CD14-positive monocyte (primary cell): ENCODE results near the gene MAP3K10. TPM values are rescaled to one million over a fixed set of nuclear protein-coding genes. Genes with fewer than 3 reads are reported as not detected.

Experiments
- DNase-seq, 3 donors: peaks; one replicate each; pipeline ENCODE4 v3.0.0-alpha.2; 2011 to 2022
- H2AFZ ChIP-seq: 2 replicates; pipeline ENCODE4 v1.6.0; 2012; ENCODE audit warnings: mild to moderate bottlenecking, low read depth, low read length, inconsistent platforms; ENCODE audit not compliant: insufficient read depth, poor library complexity, severe bottlenecking
- H3K27ac ChIP-seq, 2 donors: 1 replicate in 1 of 2; 2 replicates in 1 of 2; pipeline ENCODE4 v1.5.1; 2012 to 2013; ENCODE audit warnings: low read length in 2 of 2, control low read depth in 1 of 2, inconsistent platforms in 1 of 2, low read depth in 1 of 2, mild to moderate bottlenecking in 1 of 2
- H3K27me3 ChIP-seq, 2 donors: one replicate each; pipeline versions ENCODE4 v1.6.0 to v1.6.1; 2011 to 2013; ENCODE audit warnings: low read length in 2 of 2; ENCODE audit not compliant: control insufficient read depth in 2 of 2, insufficient read depth in 2 of 2
- H3K36me3 ChIP-seq, 2 donors: replicated peaks in 1 of 2; 1 replicate in 1 of 2; 2 replicates in 1 of 2; pipeline versions ENCODE4 v1.5.1 to v1.6.1; 2012 to 2013; ENCODE audit warnings: low read length in 2 of 2, control low read depth in 1 of 2, inconsistent platforms in 1 of 2, mild to moderate bottlenecking in 1 of 2; ENCODE audit not compliant: insufficient read depth in 2 of 2, control insufficient read depth in 1 of 2
- H3K4me1 ChIP-seq, 2 donors: 1 replicate in 1 of 2; 2 replicates in 1 of 2; pipeline versions ENCODE4 v1.5.1 to v1.6.1; 2012 to 2013; ENCODE audit warnings: low read length in 2 of 2, control low read depth in 1 of 2, inconsistent platforms in 1 of 2, mild to moderate bottlenecking in 1 of 2, moderate library complexity in 1 of 2; ENCODE audit not compliant: insufficient read depth in 2 of 2, control insufficient read depth in 1 of 2
- H3K4me2 ChIP-seq: replicated peaks from 2 replicates; pipeline ENCODE3; 2012; ENCODE audit warnings: low read length, moderate library complexity, mild to moderate bottlenecking; ENCODE audit not compliant: poor library complexity, severe bottlenecking; ENCODE audit errors: extremely low read depth
- H3K4me3 ChIP-seq, 3 experiments: fragments of 200-600 bp in 1 of 3; sonication (generic) in 1 of 3; replicated peaks in 1 of 3; 1 replicate in 2 of 3; 2 replicates in 1 of 3; pipeline ENCODE4 v1.5.1; 2011 to 2013; ENCODE audit warnings: low read length in 3 of 3, mild to moderate bottlenecking in 3 of 3, control low read depth in 2 of 3, low read depth in 2 of 3, inconsistent platforms in 1 of 3, moderate library complexity in 1 of 3
- H3K79me2 ChIP-seq: 2 replicates; pipeline ENCODE4 v1.6.0; 2012; ENCODE audit warnings: mild to moderate bottlenecking, control low read depth, inconsistent platforms, low read length, moderate library complexity; ENCODE audit not compliant: insufficient read depth
- H3K9ac ChIP-seq: 2 replicates; pipeline ENCODE4 v1.6.0; 2017; ENCODE audit warnings: low read length, mild to moderate bottlenecking; ENCODE audit not compliant: insufficient read depth, poor library complexity, severe bottlenecking
- H3K9me3 ChIP-seq, 2 donors: replicated peaks in 1 of 2; 1 replicate in 1 of 2; 2 replicates in 1 of 2; pipeline versions ENCODE4 v1.5.1 to v1.6.1; 2012 to 2013; ENCODE audit warnings: low read length in 2 of 2, control low read depth in 1 of 2; ENCODE audit not compliant: control insufficient read depth in 1 of 2, insufficient read depth in 1 of 2
- H4K20me1 ChIP-seq: 2 replicates; pipeline ENCODE4 v1.6.0; 2012; ENCODE audit warnings: mild to moderate bottlenecking, low read length, control low read depth, moderate library complexity; ENCODE audit not compliant: insufficient read depth
- H3K27ac Mint-ChIP-seq, 7 donors: one replicate each; pipeline ENCODE4 v1.8.0; 2020; ENCODE audit warnings: mild to moderate bottlenecking in 7 of 7, mixed read lengths in 7 of 7, moderate library complexity in 6 of 7, inconsistent platforms in 2 of 7
- H3K27me3 Mint-ChIP-seq, 3 donors: one replicate each; pipeline ENCODE4 v1.8.0; 2021 to 2022; ENCODE audit warnings: low read depth in 3 of 3, mild to moderate bottlenecking in 3 of 3, mixed read lengths in 3 of 3, moderate library complexity in 3 of 3, inconsistent platforms in 1 of 3
- H3K36me3 Mint-ChIP-seq, 2 donors: one replicate each; pipeline ENCODE4 v1.8.0; 2020; ENCODE audit warnings: mixed read lengths in 2 of 2, inconsistent platforms in 1 of 2, mild to moderate bottlenecking in 1 of 2
- H3K4me1 Mint-ChIP-seq: one replicate; pipeline ENCODE4 v1.8.0; 2020; ENCODE audit warnings: mild to moderate bottlenecking, mixed read lengths
- H3K4me3 Mint-ChIP-seq, 2 donors: one replicate each; pipeline ENCODE4 v1.8.0; 2020; ENCODE audit warnings: mild to moderate bottlenecking in 2 of 2, mixed read lengths in 2 of 2, moderate library complexity in 1 of 2
- H3K9me3 Mint-ChIP-seq, 7 donors: one replicate each; pipeline ENCODE4 v1.8.0; 2020 to 2022; ENCODE audit warnings: mixed read lengths in 7 of 7, mild to moderate bottlenecking in 6 of 7, moderate library complexity in 6 of 7, inconsistent platforms in 2 of 7
- CTCF ChIP-seq: fragments of 200-600 bp; IDR thresholded peaks from one replicate; pipeline ENCODE4 v1.8.0; 2022; ENCODE audit warnings: antibody characterized with exemption, mild to moderate bottlenecking
- WGBS: methylation state at CpG from one replicate; pipeline ENCODE4 v1.1.5; 2013; ENCODE audit warnings: missing lambda C conversion rate; ENCODE audit not compliant: insufficient coverage; 5-methylcytosine and 5-hydroxymethylcytosine counted together
- intact Hi-C, 2 donors: fragments of 100-400 bp; cut with micrococcal nuclease; formaldehyde crosslinking; loops; one replicate each; pipeline versions ENCODE4 v1.15.0 to v1.15.1; 2023
- polyA plus RNA-seq, 3 donors: library from polyadenylated mRNA; depleted of rRNA in 1 of 3; unstranded in 2 of 3; stranded (reverse) in 1 of 3; fragments of 300-500 nt in 2 of 3; fragments of >200 nt in 1 of 3; fragmentation: Illumina TruSeq in 2 of 3; gene quantifications; 1 replicate in 2 of 3; 2 replicates in 1 of 3; pipeline ENCODE4 v1.2.3, GENCODE V29; 2012 to 2021

Gene MAP3K10
- polyA plus RNA-seq, 3 donors = 0.05 to 9.1 TPM; not detected in 1

GRCh38 chr19:40205760-40206159, 14.5 kb downstream of the MAP3K10 start:
- WGBS = 98% methylated on average over 20 of the region's 21 CpGs
- H3K79me2 ChIP-seq = no peaks in the 10 kb centered on the region
- no peaks in the 10 kb centered on the region for H3K9me3 Mint-ChIP-seq
- no peak overlapping the region for H3K4me2 ChIP-seq
- H3K27ac ChIP-seq = no peak overlapping the region
- no peaks in the 10 kb centered on the region for H3K4me1 Mint-ChIP-seq
- H2AFZ ChIP-seq = no peak overlapping the region
- H3K27me3 ChIP-seq = no peaks in the 10 kb centered on the region
- intact Hi-C loops = no loop called here
- H3K4me3 ChIP-seq = no peak overlapping the region
- H3K9ac ChIP-seq = no peak overlapping the region
- no peak for TF ChIP-seq CTCF
- H4K20me1 ChIP-seq = no peaks in the 10 kb centered on the region
- peaks cover 41 to 50% of the 10 kb centered on the region in 2 donors for H3K36me3 Mint-ChIP-seq
- no peaks in the 10 kb centered on the region for H3K9me3 ChIP-seq
- H3K27ac Mint-ChIP-seq = no peak overlapping the region
- H3K27me3 Mint-ChIP-seq = no peaks in the 10 kb centered on the region
- H3K4me1 ChIP-seq = no peaks in the 10 kb centered on the region
- no peak for DNase-seq
- H3K36me3 ChIP-seq = peaks cover 7 to 23% of the 10 kb centered on the region in 2 donors
- no peak overlapping the region for H3K4me3 Mint-ChIP-seq

DNA sequence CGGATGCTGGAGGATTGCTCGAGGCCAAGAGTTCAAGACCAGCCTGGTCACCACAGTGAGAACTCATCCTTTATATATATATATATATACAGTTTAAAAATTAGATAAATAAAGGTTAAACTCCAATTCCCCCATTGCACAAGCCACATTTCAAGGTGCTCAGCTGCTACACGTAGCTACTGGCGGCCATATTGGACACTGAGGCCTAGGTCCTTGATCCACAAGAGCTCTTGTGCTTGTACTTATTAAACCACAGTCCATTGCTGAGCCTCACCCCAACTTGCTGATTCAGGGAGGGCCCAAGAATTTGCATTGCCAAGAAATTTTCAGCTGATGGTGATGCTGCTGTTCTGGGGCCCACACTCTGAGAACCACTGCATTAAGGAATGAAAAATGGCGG, 17.4 kb downstream of the MAP3K10 start:
- Mint-ChIP-seq H3K36me3 (peaks cover 39 to 54% of the 10 kb centered on the region in 2 donors), H3K9me3 (peaks cover 0 to 5% (median 0%) of the 10 kb centered on the region in 7 donors), H3K27ac (no peak overlapping the region), H3K4me1 (no peaks in the 10 kb centered on the region), H3K4me3 (no peak overlapping the region), H3K27me3 (no peaks in the 10 kb centered on the region)
- WGBS = 100% methylated on average over 3 of the region's 5 CpGs
- H3K4me3 ChIP-seq = no peak overlapping the region
- TF ChIP-seq CTCF = no peak
- H3K36me3 ChIP-seq = peaks cover 3 to 29% of the 10 kb centered on the region in 2 donors
- intact Hi-C loops = no loop called here
- no peaks in the 10 kb centered on the region for H3K79me2 ChIP-seq
- H3K4me2 ChIP-seq = no peak overlapping the region
- no peaks in the 10 kb centered on the region for H4K20me1 ChIP-seq
- DNase-seq = no peak
- no peaks in the 10 kb centered on the region for H3K9me3 ChIP-seq
- H3K4me1 ChIP-seq = no peaks in the 10 kb centered on the region
- no peak overlapping the region for H2AFZ ChIP-seq
- H3K27ac ChIP-seq = no peak overlapping the region
- H3K9ac ChIP-seq = no peak overlapping the region
- no peaks in the 10 kb centered on the region for H3K27me3 ChIP-seq
